H1 (cell line): ENCODE measurements around the gene CCR1. TPM values are rescaled to one million over a fixed set of nuclear protein-coding genes. Genes with fewer than 3 reads are reported as not detected.
"Not testable (repeated sequence)": the region's sequence is repeated elsewhere in the genome, so short reads cannot be mapped to it uniquely, and the experiment has no call there.

ENCODE experiments used
- CTCF ChIA-PET: fragments of 300-600 bp; sonication (Branson Sonifier 250); formaldehyde crosslinking; loops from one replicate; lab custom pipeline; 2021; ENCODE audit not compliant: partially characterized antibody; lab: Charles Lee
- POLR2A ChIA-PET: fragments of 300-600 bp; sonication (Branson Sonifier 250); formaldehyde crosslinking; loops from one replicate; lab custom pipeline; 2021; ENCODE audit warnings: inconsistent platforms; ENCODE audit not compliant: partially characterized antibody; lab: Charles Lee
- DNase-seq, 2 experiments: peaks; one replicate each; pipeline versions ENCODE4 v3.0.0 to v3.0.0-alpha.2; 2010 to 2022; ENCODE audit warnings: low spot score in 2 of 2, low read depth in 1 of 2, mixed read lengths in 1 of 2
- FAIRE-seq: peaks from 2 replicates; lab custom pipeline; 2011; peaks lifted over from hg19 to GRCh38; lab: Jason Lieb, UNC
- H2AFZ ChIP-seq: 2 replicates; pipeline ENCODE4 v1.8.1; 2012; ENCODE audit warnings: low read length, inconsistent platforms
- H2AK5ac ChIP-seq: 2 replicates; pipeline ENCODE4 v1.6.1; 2013; ENCODE audit warnings: low read depth, low read length
- H2BK120ac ChIP-seq: replicated peaks from 2 replicates; pipeline ENCODE3; 2013; ENCODE audit warnings: low read depth, low read length, inconsistent platforms
- H2BK12ac ChIP-seq: 2 replicates; pipeline ENCODE4 v1.6.1; 2013; ENCODE audit warnings: low read depth, low read length
- H2BK15ac ChIP-seq: 2 replicates; pipeline ENCODE4 v1.6.1; 2013; ENCODE audit warnings: low read length
- H2BK20ac ChIP-seq: 2 replicates; pipeline ENCODE4 v1.6.1; 2013; ENCODE audit warnings: low read length
- H2BK5ac ChIP-seq: 2 replicates; pipeline ENCODE4 v1.6.1; 2013; ENCODE audit warnings: low read depth, low read length
- H3K14ac ChIP-seq: 2 replicates; pipeline ENCODE4 v1.6.1; 2013; ENCODE audit warnings: inconsistent platforms; ENCODE audit not compliant: insufficient read length
- H3K18ac ChIP-seq: 2 replicates; pipeline ENCODE4 v1.6.1; 2013; ENCODE audit warnings: low read length; ENCODE audit errors: extremely low read depth
- H3K23ac ChIP-seq: 2 replicates; pipeline ENCODE4 v1.6.1; 2013; ENCODE audit warnings: inconsistent platforms; ENCODE audit not compliant: insufficient read length
- H3K23me2 ChIP-seq: 2 replicates; pipeline ENCODE4 v1.6.1; 2013; ENCODE audit warnings: low read depth, low read length
- H3K27ac ChIP-seq: 2 replicates; pipeline ENCODE4 v1.6.1; 2011; ENCODE audit warnings: low read depth, low read length, inconsistent platforms
- H3K27me3 ChIP-seq, 4 experiments: replicated peaks in 1 of 4; 1 replicate in 1 of 4; 2 replicates in 3 of 4; pipeline versions ENCODE4 v1.6.1 to v1.8.1; 2011 to 2013; ENCODE audit warnings: low read length in 3 of 4, mild to moderate bottlenecking in 3 of 4, inconsistent platforms in 2 of 4, mixed read lengths in 2 of 4, moderate library complexity in 1 of 4; ENCODE audit not compliant: control insufficient read depth in 3 of 4, insufficient read depth in 3 of 4; ENCODE audit errors: extremely low read depth in 1 of 4
- H3K36me3 ChIP-seq, 4 experiments: 2 replicates each; pipeline versions ENCODE4 v1.6.1 to v1.8.1; 2011 to 2013; ENCODE audit warnings: mild to moderate bottlenecking in 4 of 4, low read length in 3 of 4, moderate library complexity in 2 of 4, control low read depth in 1 of 4, inconsistent platforms in 1 of 4; ENCODE audit not compliant: insufficient read depth in 4 of 4, control insufficient read depth in 2 of 4
- H3K4ac ChIP-seq: replicated peaks from 2 replicates; pipeline ENCODE3; 2013; ENCODE audit warnings: low read length, low read depth, mixed read lengths, inconsistent platforms; ENCODE audit not compliant: insufficient read length
- H3K4me1 ChIP-seq, 4 experiments: replicated peaks in 1 of 4; 1 replicate in 1 of 4; 2 replicates in 3 of 4; pipeline versions ENCODE4 v1.6.1 to v1.8.1; 2011 to 2013; ENCODE audit warnings: low read length in 3 of 4, inconsistent platforms in 2 of 4, mixed read lengths in 1 of 4; ENCODE audit not compliant: insufficient read depth in 4 of 4, control insufficient read depth in 3 of 4
- H3K4me2 ChIP-seq, 2 experiments: 2 replicates each; pipeline versions ENCODE4 v1.6.1 to v1.8.1; 2011 to 2013; ENCODE audit warnings: low read depth in 2 of 2, low read length in 2 of 2, control low read depth in 1 of 2, inconsistent platforms in 1 of 2, mild to moderate bottlenecking in 1 of 2; ENCODE audit not compliant: insufficient read depth in 1 of 2
- H3K4me3 ChIP-seq, 4 experiments: fragments of 200-600, 300-600 bp in 1 of 4; sonication (generic), shearing (Covaris generic), sonication (Bioruptor Twin) in 1 of 4; 2 replicates each; pipeline versions ENCODE4 v1.5.1 to v1.8.1; 2011 to 2016; ENCODE audit warnings: low read length in 4 of 4, low read depth in 3 of 4, control low read depth in 2 of 4, inconsistent platforms in 2 of 4, mild to moderate bottlenecking in 2 of 4, mixed read lengths in 1 of 4, moderate library complexity in 1 of 4; ENCODE audit not compliant: insufficient read depth in 2 of 4; ENCODE audit errors: extremely low read depth in 1 of 4
- H3K56ac ChIP-seq: replicated peaks from 2 replicates; pipeline ENCODE3; 2013; ENCODE audit warnings: low read depth, mild to moderate bottlenecking, mixed read lengths, low read length, inconsistent platforms; ENCODE audit not compliant: insufficient read length
- H3K79me1 ChIP-seq: 2 replicates; pipeline ENCODE4 v1.6.1; 2013; ENCODE audit warnings: low read depth, low read length, control low read depth
- H3K79me2 ChIP-seq, 2 experiments: 2 replicates each; pipeline versions ENCODE4 v1.6.1 to v1.8.1; 2012 to 2013; ENCODE audit warnings: low read length in 2 of 2, mild to moderate bottlenecking in 2 of 2, inconsistent platforms in 1 of 2; ENCODE audit not compliant: insufficient read depth in 2 of 2, control insufficient read depth in 1 of 2
- H3K9ac ChIP-seq, 4 experiments: replicated peaks in 1 of 4; 1 replicate in 1 of 4; 2 replicates in 3 of 4; pipeline versions ENCODE4 v1.6.1 to v1.8.1; 2011 to 2013; ENCODE audit warnings: low read depth in 3 of 4, low read length in 3 of 4, control low read depth in 2 of 4, mild to moderate bottlenecking in 2 of 4, moderate library complexity in 2 of 4, inconsistent platforms in 1 of 4; ENCODE audit errors: extremely low read depth in 1 of 4
- H3K9me3 ChIP-seq, 2 experiments: 2 replicates each; pipeline versions ENCODE4 v1.6.1 to v1.8.1; 2012 to 2013; ENCODE audit warnings: mild to moderate bottlenecking in 2 of 2, moderate library complexity in 2 of 2, control low read depth in 1 of 2, inconsistent platforms in 1 of 2, low read depth in 1 of 2, low read length in 1 of 2, mixed read lengths in 1 of 2; ENCODE audit not compliant: insufficient read depth in 2 of 2
- H4K20me1 ChIP-seq, 2 experiments: replicated peaks in 1 of 2; 2 replicates each; pipeline versions ENCODE3 to v1.8.1; 2011 to 2013; ENCODE audit warnings: inconsistent platforms in 2 of 2, low read length in 2 of 2, mild to moderate bottlenecking in 1 of 2; ENCODE audit not compliant: insufficient read depth in 2 of 2, control insufficient read depth in 1 of 2
- H4K5ac ChIP-seq: 2 replicates; pipeline ENCODE4 v1.6.1; 2013; ENCODE audit warnings: low read length, low read depth, mixed read lengths, inconsistent platforms; ENCODE audit not compliant: insufficient read length
- H4K8ac ChIP-seq: 2 replicates; pipeline ENCODE4 v1.8.0; 2013; ENCODE audit warnings: mild to moderate bottlenecking, moderate library complexity, low read length, inconsistent platforms; ENCODE audit not compliant: insufficient read depth; ENCODE audit errors: extremely low read depth
- H4K91ac ChIP-seq: replicated peaks from 2 replicates; pipeline ENCODE3; 2013; ENCODE audit warnings: low read length, mixed read lengths, inconsistent platforms; ENCODE audit not compliant: insufficient read length
- ASH2L ChIP-seq: fragments of 200-600, 300-600 bp; sonication (generic); IDR thresholded peaks from one replicate; pipeline ENCODE4 v1.7.1; 2017; ENCODE audit warnings: low read length
- CHD1 ChIP-seq: IDR thresholded peaks from 2 replicates; pipeline ENCODE4 v1.6.1; 2012; ENCODE audit warnings: low read depth, low read length, improper control_type of control experiment
- HDAC2 ChIP-seq, 2 experiments: fragments of 300-600 bp in 1 of 2; sonication (generic) in 1 of 2; IDR thresholded peaks; 2 replicates each; pipeline ENCODE4 v1.6.1; 2011 to 2012; ENCODE audit warnings: low read depth in 2 of 2, low read length in 2 of 2, mild to moderate bottlenecking in 2 of 2, moderate library complexity in 2 of 2, borderline replicate concordance in 1 of 2, inconsistent platforms in 1 of 2
- JUND ChIP-seq: IDR thresholded peaks from 2 replicates; pipeline ENCODE4 v1.6.1; 2011; ENCODE audit warnings: mild to moderate bottlenecking, improper control_type of control experiment, low read length
- RFX5 ChIP-seq: IDR thresholded peaks from 2 replicates; pipeline ENCODE4 v1.6.1; 2011; ENCODE audit warnings: low read depth, low read length, improper control_type of control experiment, borderline replicate concordance
- TBP ChIP-seq: IDR thresholded peaks from 2 replicates; pipeline ENCODE4 v1.6.1; 2011; ENCODE audit warnings: low read depth, low read length, improper control_type of control experiment
- WGBS, 2 experiments: shearing (Covaris generic) in 1 of 2; methylation state at CpG; one replicate each; pipeline versions ENCODE4 v1.1.6 to v1.1.7; 2013 to 2015; ENCODE audit warnings: low lambda C conversion rate in 2 of 2, mixed read lengths in 2 of 2, inconsistent platforms in 1 of 2, low coverage in 1 of 2, missing lambda C conversion rate in 1 of 2; ENCODE audit not compliant: insufficient replicate concordance in 2 of 2, insufficient coverage in 1 of 2, insufficient read length in 1 of 2; ENCODE audit errors: extremely low coverage in 1 of 2, missing lambda C conversion rate in 1 of 2; 5-methylcytosine and 5-hydroxymethylcytosine counted together
- polyA plus RNA-seq, 7 experiments: library from polyadenylated mRNA; depleted of rRNA in 3 of 7; stranded (reverse) in 5 of 7; unstranded in 2 of 7; fragments of >200 nt in 5 of 7; fragments of 200-250 nt in 2 of 7; gene quantifications; 1 replicate in 5 of 7; 2 replicates in 1 of 7; 4 replicates in 1 of 7; pipeline versions ENCODE4 v1.2.1 to v1.2.3, GENCODE V29; 2011 to 2013; ENCODE audit warnings: missing spikeins in 2 of 7, mixed read lengths in 2 of 7
- total RNA-seq: library from RNA; stranded (reverse); fragmentation: NEBNext Ultra II Directional; extraction: Animal tissue kit (Norgen Biotek cat#: 25700); gene quantifications from 2 replicates; pipeline ENCODE4 v1.2.1, GENCODE V29; 2021

CCR1 gene
- total and polyA plus RNA-seq, 2 of the 8 experiments (the other 6 are each of a cell fraction or from before 2014, with no cell fraction given): not detected

- TF ChIP-seq JUND: no peak
- no peak for TF ChIP-seq HDAC2 (IDR thresholded peaks at IDR 0.05; ENCODE audit: borderline replicate concordance in 1 of 2, low read depth in 2 of 2, low read length in 2 of 2)
- TF ChIP-seq TBP: no peak
- no peak for TF ChIP-seq RFX5
- TF ChIP-seq ASH2L: no peak
- no peak for TF ChIP-seq CHD1
Measured at GRCh38 chr3:46209053-46209452, 940 bp upstream of the CCR1 start (continued).

DNA sequence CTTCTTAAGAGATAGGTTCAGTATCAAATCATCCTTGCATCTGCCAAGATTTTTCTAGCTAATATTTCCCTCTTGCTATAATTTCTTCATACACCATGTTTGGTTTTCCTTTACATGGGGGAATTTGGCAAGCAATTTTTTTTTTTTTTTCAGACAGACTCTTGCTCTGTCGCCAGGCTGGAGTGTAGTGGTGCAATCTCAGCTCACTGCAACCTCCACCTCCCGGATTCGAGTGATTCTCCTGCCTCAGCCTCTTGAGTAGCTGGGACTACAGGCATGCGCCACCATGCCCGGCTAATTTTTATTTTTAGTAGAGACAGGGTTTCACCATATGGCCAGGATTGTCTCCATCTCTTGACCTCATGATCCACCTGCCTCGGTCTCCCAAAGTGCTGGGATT, 599 bp downstream of the CCR1 start:
- H4K20me1 ChIP-seq, H3K14ac ChIP-seq, DNase-seq, POLR2A ChIA-PET, H4K8ac ChIP-seq, H3K56ac ChIP-seq, H3K18ac ChIP-seq, H2BK20ac ChIP-seq, H2BK5ac ChIP-seq, H2BK15ac ChIP-seq, H3K4ac ChIP-seq, H3K36me3 ChIP-seq, H3K4me1 ChIP-seq, H2BK120ac ChIP-seq, H3K23me2 ChIP-seq, H4K91ac ChIP-seq, H4K5ac ChIP-seq, H2BK12ac ChIP-seq, H3K27ac ChIP-seq, H3K27me3 ChIP-seq, H3K79me2 ChIP-seq, H3K9ac ChIP-seq, FAIRE-seq, H3K4me2 ChIP-seq, H3K9me3 ChIP-seq, H2AK5ac ChIP-seq, H2AFZ ChIP-seq, H3K79me1 ChIP-seq, H3K23ac ChIP-seq, H3K4me3 ChIP-seq: not testable (repeated sequence)
- CTCF ChIA-PET: interaction anchor here (0.6 to 6.6 kb wide), 35 partner anchors 9 to 700 kb away, joined by 3 to 34 read pairs (median 4); partner anchors contain the start of gene CCR5
- 93% methylated on average over 6 of the region's 6 CpGs; no CpG with 5 or more reads in 1 of the 2 experiments for WGBS, 2 experiments
